Measurements from ENCODE around the gene TTLL11. TPM values are rescaled to one million over a fixed set of nuclear protein-coding genes. Genes with fewer than 3 reads are reported as not detected.

The TTLL11 gene
- total and polyA plus RNA-seq, 9 donors, result 14.2 to 29.3 (median 20.1) TPM

DNA sequence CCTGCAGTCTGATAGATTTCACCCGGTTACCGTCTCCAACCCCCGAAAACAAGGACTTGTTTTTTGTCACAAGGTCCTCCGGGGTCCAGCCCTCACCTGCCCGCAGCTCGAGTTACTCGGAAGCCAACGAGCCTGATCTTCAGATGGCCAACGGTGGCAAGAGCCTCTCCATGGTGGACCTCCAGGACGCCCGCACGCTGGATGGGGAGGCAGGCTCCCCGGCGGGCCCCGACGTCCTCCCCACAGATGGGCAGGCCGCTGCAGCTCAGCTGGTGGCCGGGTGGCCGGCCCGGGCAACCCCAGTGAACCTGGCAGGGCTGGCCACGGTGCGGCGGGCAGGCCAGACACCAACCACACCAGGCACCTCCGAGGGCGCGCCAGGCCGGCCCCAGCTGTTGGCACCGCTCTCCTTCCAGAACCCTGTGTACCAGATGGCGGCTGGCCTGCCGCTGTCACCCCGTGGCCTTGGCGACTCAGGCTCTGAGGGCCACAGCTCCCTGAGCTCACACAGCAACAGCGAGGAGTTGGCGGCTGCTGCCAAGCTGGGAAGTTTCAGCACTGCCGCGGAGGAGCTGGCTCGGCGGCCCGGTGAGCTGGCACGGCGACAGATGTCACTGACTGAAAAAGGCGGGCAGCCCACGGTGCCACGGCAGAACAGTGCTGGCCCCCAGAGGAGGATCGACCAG is 320.4 kb downstream of the TTLL11 start:
- no peak overlapping the region for H3K4me3 ChIP-seq (ENCODE audit: low read length)
- H3K27ac ChIP-seq (ENCODE audit: low read length), result no peak overlapping the region
- DNase-seq, result peak; percentile 38
- H3K4me1 ChIP-seq (ENCODE audit: control insufficient read depth, insufficient read depth, low read length), result peaks cover 49% of the 10 kb centered on the region
- H3K36me3 ChIP-seq (ENCODE audit: control insufficient read depth, insufficient read depth, low read length), result peaks cover 93% of the 10 kb centered on the region
- WGBS (ENCODE audit: insufficient coverage), result 83% methylated on average over 41 of the region's 45 CpGs
- H3K9me3 ChIP-seq (replicated peaks; ENCODE audit: control insufficient read depth, low read depth, low read length), result peaks cover 3% of the 10 kb centered on the region
- no peaks in the 10 kb centered on the region for H3K27me3 ChIP-seq (ENCODE audit: control insufficient read depth, insufficient read depth, low read length)

Other genes starting within 250 kb of the TTLL11 start
- gene NDUFA8, start 66.5 kb upstream of the TTLL11 start, total RNA-seq, result 43.7 TPM
- gene NDUFA8, start 66.5 kb upstream of the TTLL11 start, polyA plus RNA-seq (ENCODE audit: insufficient read depth in 1 of 8, insufficient read length in 8 of 8, low replicate concordance in 1 of 8), result 10 to 100 TPM; 62.1 to 71.1 (median 65.1) TPM
- gene MORN5, start 66.6 kb upstream of the TTLL11 start, total RNA-seq, result 0.53 TPM
- gene MORN5, start 66.6 kb upstream of the TTLL11 start, polyA plus RNA-seq (ENCODE audit: insufficient read depth in 1 of 8, insufficient read length in 8 of 8, low replicate concordance in 1 of 8), result under 1 TPM in 6 of 8 donors, not detected in 2; 0.41 to 0.80 (median 0.55) TPM
- 3.7 TPM for gene LHX6, start 135.6 kb upstream of the TTLL11 start, total RNA-seq
- 1 to 10 TPM; 4.4 to 6.9 (median 5.8) TPM for gene LHX6, start 135.6 kb upstream of the TTLL11 start, polyA plus RNA-seq (ENCODE audit: insufficient read depth in 1 of 8, insufficient read length in 8 of 8, low replicate concordance in 1 of 8)
- gene RBM18, start 171.5 kb upstream of the TTLL11 start, total RNA-seq, result 14.4 TPM
- gene RBM18, start 171.5 kb upstream of the TTLL11 start, polyA plus RNA-seq (ENCODE audit: insufficient read depth in 1 of 8, insufficient read length in 8 of 8, low replicate concordance in 1 of 8), result 10 to 100 TPM; 24.0 to 28.7 (median 26.1) TPM
- gene MRRF, start 171.6 kb upstream of the TTLL11 start, total RNA-seq, result 30.1 TPM
- 10 to 100 TPM; 24.2 to 31.3 (median 27.1) TPM for gene MRRF, start 171.6 kb upstream of the TTLL11 start, polyA plus RNA-seq (ENCODE audit: insufficient read depth in 1 of 8, insufficient read length in 8 of 8, low replicate concordance in 1 of 8)